HG02870 (cell line): ENCODE measurements around the gene CLDN20.
A peak's percentile ranks its signal among the peaks of the same experiment; 100 is the strongest.
"Not testable (repeated sequence)": the region's sequence is repeated elsewhere in the genome, so short reads cannot be mapped to it uniquely, and the experiment has no call there.

Source experiments
- ATAC-seq: cut with Tn5 transposase; IDR thresholded peaks from one replicate; pipeline ENCODE4 v1.9.1; 2021; ENCODE audit warnings: mild to moderate bottlenecking, moderate library complexity; ENCODE audit not compliant: unreplicated experiment

The CLDN20 gene

DNA sequence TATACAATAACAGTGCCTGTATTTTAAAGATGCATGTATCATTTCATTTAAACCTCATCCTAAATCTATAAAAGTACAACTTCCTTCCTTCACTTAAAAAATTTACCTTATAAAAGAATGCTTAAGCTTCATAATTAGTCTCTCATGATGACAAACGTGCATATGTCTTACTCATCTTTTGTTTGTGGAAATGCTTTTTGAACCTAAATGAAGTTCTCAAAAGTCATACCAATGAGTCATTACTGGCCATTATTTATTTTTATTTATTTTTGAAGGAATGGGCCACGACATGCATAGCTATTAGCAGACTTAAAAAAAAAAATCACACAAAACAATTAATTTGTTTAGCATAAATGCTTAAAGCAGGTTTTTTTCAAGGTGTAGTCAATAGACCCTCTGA is 46.8 kb downstream of the CLDN20 start:
- no peak for ATAC-seq

DNA sequence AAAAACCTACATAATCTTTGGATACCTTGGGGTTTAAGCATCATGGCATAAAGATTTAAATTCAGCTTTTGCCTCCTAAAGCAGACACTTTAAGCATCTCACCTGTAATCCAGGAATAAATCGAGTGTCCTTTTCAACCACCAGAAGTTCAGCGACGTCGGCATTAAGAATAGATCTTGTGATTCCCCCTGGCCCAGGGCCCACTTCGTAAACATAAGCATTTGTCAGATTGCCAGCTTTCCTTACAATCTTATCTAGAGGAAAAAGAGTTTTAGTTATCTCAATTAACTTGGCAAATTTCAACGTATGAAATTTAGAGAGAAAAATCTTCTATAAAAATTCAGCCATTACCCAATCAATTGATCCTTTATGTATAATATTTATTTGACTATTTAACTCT is 47.3 kb downstream of the CLDN20 start:
- no peak for ATAC-seq

DNA sequence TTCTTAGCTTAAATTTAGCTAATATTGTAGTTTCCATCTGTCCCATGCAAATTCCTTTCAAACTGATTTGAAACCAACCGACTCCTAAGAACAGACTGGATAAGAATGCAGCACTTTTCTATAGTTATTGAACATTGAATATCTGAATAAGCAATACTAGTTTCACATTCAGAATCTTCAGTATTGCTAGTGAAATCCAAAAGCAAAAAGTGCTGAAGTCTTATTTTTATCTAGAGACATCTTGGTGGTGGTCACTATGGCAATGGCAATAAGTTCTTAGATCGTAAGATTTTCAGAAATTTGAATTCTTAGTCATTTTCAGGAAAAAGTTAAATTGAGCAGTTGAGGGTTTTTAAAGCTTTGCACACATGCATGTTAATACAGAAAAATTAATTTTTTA is 47.8 kb downstream of the CLDN20 start:
- ATAC-seq, result no peak

DNA sequence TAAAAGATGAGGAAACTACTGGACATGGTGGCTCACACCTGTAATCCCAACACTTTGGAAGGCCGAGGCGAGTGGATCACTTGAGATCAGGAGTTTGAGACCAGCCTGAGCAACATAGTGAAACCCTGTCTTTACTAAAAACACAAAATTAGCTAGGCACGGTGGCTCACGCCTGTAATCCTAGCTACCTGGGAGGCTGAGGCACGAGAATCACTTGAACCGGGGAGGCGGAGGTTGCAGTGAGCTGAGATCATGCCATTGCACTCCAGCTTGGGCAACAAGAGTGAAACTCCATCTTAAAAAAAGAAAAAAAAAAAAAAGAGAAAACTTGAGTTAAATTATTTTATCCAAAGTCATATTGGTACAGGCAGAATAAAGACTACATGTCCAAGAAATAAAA is 49.1 kb downstream of the CLDN20 start:
- not testable (repeated sequence) for ATAC-seq

DNA sequence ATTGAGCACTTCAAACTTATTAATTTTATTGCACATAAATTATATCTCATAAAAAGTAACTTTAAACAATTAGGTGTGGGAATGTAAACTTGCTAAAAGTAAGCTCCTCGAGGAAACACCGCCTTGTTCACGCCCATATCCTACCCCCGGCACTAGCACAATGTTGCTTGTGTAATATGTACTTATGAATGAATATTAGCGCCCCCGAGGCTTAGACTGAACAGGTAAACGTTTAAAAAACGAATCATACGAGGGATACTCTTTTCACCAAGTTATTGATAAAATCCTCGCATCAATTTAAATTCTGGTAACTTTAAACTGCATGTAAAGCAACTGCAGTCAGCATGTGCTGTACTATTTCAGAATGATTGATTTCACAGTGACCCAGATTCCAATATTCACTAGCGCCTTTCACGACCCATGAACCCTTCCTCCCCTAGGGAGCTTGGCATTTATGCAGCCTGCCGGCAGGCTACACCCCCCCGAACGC is 49.8 kb downstream of the CLDN20 start:
- peak; percentile 9 for ATAC-seq

DNA sequence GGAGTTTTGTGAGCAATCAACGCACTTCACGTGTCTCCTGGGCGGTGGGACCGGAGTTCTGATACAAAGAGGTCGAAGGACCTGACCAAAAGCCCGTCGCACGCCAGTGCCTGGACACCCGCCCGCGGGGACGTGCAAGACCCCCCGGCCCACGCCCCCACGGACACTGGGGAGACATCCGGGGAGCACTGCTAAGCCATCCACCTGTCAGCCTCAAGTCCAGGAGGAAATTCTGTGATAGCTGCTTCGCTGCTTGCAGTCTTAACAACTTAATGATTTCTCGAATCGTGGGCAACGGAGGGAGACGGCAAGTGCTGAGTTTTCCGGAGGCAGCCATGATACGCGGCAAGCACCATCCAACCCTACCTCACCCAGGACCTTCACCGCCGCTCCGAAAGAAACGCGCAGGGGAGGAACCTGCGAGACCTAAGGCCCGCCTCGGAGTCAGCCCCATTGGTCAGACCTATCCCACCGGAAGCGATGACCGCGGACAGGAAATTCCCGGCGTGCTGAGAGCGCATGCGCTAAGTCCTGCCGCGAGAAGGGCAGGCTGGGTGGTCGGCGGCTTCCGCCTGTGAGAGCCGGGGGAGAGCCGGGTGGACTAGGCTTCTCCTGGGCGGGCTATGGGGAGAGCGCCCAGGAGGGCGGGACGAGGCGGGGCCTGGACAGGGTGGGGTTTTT is 50.4 kb downstream of the CLDN20 start, which contains the start of gene TFB1M:
TSS of gene TFB1M (minus strand) at position 393 of the 681 bp plus-strand sequence. CDS start at position 337, 56 bp downstream.
- ATAC-seq, result peak; percentile 94

DNA sequence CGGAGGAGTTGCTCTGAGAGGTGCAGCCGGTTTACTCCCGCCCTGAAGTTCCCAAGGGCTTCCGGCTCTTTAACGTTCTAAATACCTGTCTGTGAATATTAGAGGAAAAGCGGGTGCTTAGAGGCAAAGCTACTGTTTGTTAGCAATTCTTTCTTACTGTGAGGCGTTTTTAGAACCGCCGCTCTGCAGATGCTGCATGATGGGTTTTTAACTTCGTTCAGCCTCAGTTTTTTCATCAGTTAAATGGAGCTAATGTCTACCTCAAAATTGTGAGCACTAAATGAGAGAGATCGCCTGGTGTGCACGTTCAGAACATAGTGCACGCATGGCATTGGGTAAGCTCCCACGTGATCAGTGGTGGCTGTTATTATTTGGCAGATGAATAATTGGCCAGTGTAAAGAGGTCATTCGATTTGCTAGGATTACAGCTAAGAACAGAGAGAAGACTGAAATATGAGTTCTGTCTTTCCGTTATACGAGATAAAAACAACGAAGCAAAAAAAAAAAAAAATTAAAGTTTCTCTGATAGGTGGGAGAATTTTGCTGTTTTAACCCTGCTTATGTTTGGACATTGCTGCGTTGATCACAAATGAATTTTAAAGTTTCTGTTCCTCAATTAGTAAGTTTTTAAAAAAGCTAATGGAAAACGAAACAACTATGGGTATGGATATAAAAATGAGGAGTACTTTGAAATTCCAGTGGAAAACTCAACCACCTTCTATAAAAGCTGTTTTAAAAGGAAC is 51.1 kb downstream of the CLDN20 start:
- peak; percentile 45 for ATAC-seq

DNA sequence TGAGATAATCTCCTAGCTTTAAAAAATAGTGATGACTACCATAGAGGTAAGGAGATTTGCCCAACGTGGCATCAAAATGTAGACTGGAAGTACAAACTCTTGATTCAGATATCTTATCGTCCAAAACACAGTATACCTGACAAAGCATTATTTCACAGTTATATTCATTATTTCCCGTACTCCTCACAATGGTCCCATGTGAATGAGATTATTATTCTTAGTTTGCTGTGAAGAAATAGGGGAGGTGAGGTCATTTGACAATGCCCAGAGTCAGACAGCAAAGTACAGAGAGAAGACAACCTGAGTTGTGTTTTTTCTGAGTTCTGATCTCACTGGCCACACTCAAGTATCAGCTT is 51.7 kb downstream of the CLDN20 start:
- no peak for ATAC-seq

DNA sequence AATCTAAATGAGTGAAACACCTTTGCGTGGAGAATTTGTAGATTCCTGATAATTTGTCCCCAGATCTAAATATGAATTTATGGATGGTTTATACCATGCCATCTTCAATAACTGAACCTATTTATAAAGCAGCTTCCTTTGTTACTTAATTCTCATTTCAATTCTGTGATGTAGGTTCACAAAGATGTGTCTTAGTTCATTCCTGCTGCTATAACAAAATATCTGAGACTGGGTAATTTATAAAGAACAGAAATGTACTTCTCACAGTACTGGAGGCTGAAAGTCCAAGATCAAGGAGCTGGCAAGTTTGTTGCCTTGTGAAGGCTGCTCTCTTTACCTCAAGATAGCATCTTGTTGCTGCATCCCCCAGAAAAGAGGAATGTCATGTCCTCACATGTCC is 52.6 kb downstream of the CLDN20 start:
- ATAC-seq, result no peak

DNA sequence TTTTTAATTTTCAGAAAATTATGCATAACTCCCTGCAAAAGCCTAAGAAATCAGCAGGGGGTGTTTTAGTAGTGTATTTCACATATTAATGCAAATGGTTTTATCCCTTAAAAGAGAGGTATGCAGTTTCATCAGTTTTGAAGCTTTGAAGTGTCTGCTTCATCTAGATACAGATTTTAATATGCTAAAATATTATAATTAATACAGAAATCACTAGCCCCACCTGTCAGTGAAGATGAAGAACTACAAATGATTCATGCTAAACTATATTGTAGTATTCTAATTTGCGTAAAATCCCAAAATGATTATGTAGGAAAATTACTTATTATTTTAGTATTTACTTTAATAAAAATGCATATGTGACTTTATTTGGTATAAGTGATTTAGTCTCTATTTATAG is 53.4 kb downstream of the CLDN20 start:
- no peak for ATAC-seq

DNA sequence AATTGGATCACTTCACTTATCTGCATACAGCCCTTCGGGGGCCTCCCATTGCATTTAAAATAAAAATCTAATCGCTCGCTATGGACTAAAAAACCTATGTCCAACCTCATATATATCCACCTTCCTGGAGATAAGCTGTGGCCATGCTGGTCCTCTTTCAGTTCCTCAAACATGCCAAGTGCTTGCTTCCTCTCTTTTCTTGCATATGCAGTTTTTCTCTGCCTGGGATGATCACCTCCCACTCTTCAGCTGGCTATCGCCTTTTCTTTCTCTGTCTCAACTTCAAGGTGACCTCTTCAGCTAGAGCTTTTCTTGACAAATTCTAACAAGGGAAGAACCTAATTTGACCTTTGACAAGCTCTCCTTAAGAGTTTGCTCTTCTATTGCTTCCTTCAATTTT is 56.1 kb downstream of the CLDN20 start:
- ATAC-seq, result no peak

DNA sequence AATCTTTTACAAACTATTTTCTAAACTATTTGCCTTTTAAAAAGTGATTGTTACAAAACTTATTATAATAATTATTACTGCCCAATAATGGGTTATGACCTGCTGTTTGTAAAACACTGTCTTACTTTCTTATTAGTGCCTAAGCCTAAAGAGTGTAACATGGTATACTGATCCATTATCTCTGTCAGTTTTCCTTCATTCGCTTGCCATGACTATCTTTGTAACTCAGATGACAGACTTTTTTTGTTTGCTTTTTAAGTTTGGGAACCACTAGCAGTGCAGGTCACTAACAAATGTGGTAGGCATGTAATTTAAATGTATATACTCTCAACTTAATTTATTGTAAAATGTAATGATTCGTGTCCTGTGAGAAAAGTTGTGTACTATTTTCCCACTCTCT is 60.4 kb downstream of the CLDN20 start:
- no peak for ATAC-seq

DNA sequence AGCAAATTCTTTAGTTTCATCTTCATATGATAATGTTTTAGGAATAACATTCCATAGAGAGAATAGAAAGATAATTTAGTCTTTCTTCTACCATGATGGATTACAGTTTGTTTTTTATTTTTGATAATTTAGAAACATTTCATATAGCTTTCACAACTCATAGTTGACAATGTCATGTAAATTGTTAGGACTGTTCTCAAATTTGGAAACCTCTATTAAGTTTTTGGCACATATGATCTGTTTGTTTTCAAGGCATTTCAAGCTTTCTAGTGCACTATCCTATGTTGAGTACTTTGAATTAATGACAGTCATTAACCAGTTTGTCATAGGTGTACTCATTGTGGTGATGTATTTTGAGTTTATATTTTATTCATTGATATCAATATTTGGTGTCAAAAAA is 61.2 kb downstream of the CLDN20 start:
- ATAC-seq, result no peak

DNA sequence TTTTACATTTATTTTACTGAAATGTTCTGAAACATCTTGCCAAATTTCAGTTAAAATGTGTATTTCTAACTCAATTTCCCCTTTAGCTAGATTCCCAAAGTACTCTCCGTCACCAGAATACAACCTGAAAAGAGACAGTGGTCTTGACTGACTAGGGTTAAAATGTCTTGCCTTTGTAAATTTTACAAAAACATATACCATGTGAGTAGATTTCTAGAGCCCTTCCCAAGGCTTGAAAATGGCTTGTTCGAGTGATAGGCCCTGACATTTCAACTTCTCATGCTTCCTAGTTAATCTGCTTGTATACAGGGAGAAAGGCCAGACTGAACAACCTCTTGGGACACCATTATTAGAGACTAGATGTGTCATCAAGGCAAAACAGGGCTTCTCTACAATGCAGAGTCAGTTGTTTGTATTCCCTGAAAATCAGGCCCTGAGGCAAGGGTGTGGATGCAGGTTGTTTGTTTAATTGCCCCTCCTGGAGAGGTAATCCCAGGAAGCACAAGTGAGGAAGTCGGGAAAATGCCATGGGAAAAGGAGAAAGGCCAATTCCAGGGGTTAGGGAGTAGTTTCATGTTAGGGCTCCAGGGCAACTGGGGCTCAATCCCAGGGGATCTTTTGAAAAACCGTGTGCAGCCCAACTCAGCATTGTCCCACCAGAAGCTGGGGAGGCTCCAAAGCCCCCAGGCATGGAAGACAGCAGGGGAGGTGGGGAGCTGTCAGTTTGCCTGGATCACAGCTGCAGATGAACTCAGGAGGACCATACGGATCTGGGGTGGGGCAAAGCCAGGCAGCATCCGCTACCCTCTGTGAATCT is 62.1 kb downstream of the CLDN20 start:
- no peak for ATAC-seq
